ENCODE data around the gene GSG1L2.

Gene GSG1L2

DNA sequence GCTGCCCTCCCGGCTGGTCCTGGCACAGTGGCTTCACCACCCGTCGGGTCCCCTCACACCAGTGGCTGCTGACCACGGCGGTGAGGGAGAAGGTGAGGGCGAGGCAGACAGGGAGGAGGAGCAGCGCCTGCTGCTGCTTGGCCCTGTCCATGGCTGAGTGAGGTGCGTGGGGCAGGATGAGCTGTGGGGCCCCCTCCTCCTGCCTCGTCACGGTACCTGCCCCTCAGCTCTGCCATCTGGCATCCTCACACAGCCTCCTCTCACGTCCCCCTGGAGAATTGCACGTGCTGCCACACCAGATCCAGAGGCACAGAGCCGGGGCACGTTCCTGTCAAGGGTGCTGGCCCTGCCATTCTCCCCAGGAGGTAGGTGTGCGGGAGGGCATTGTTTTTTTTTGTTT, at the start of gene GSG1L2:
Gene GSG1L2, minus strand, starts transcription at position 159 of the 400 bp plus-strand sequence. Its CDS starts 8 bp downstream, at position 151.
- DNase-seq (ENCODE audit: low read depth in 2 of 2, low spot score in 1 of 2), result no peak

DNA sequence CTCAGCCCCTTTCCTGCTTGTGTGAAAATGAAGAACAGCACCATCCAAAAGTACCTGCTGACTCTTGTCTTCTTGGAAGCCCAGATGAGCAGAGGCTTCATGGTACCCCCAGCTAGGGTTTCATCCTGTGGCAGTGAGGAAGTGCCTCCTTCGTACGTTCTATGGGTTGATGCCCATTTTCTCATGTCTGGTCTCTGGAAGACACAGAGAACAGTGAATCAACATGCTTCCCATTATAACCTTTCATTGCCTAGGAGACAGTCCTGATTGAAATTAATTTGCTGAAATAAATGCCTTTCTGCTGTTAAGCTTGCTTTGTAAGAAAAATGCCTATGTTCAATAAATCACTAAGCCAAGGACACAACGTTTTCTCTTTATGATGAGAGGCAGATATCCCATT, 46.7 kb upstream of the GSG1L2 start:
- no peak for DNase-seq (ENCODE audit: low read depth in 2 of 2, low spot score in 1 of 2)

- DNase-seq (ENCODE audit: low read depth in 2 of 2, low spot score in 1 of 2), result no peak
Measured at GRCh38 chr17:9865586-9865985, 43.7 kb upstream of the GSG1L2 start.

DNA sequence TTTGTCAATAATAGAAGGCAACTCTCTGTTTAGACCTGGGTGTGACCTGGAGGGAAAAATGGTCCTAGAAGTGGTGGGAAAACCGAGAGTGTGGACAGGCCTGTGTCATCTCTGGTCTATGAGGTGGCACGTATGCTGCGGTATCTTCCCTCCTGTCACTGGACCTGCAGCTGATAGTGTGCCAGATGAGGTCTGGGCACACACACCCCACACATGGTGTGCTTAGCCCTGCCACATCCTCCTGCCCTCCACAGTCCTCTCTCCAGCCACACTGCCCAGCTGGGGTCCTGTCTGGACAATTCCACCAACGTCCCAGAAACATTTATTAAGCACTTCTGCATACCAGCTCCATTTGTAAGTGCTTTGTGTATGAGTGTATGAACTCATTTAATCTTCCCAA, 41.1 kb upstream of the GSG1L2 start:
- DNase-seq (ENCODE audit: low read depth in 2 of 2, low spot score in 1 of 2), result no peak

DNA sequence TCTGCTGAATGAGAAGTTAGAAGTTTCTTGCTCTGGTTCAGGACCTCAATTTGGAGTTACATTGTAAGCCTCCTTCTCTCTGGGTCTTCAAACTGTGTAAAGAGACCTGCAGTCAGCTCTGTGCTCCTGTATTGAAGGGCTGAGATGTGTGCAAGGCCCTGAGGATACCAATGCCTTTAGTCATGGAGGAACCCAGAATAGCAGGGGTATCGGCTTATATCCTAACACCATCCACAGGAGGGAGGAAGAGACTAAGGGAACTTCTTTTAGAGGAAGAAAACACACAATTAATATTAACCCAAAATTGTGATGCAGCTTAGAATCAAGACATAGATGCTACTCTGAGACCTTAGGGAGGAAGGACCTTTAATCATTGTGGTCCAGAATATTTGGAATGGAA, 40.3 kb upstream of the GSG1L2 start:
- no peak for DNase-seq (ENCODE audit: low read depth in 2 of 2, low spot score in 1 of 2)

- DNase-seq (ENCODE audit: low read depth in 2 of 2, low spot score in 1 of 2), result no peak
Measured at GRCh38 chr17:9860851-9861250, 39.0 kb upstream of the GSG1L2 start.

- DNase-seq (ENCODE audit: low read depth in 2 of 2, low spot score in 1 of 2), result no peak
Measured at GRCh38 chr17:9859781-9860180, 37.9 kb upstream of the GSG1L2 start.

DNA sequence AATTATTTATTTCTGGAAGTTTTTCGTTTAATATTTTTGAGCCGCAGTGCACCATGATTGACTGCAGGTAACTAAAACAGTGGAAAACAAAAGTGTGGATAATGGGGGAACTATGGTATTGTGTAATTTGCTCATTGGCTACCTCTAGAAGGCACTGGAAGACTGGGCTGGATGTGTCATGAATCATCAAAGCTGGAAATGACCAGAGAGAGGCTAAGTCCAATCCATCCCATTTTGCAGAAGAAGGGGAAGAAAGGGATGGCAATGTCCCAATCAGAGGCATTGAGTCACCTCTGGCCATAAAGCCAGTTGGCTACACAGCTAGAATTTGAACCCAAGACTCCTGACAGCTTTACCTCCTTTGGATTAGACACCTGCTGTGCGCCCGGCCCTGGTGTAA, 33.2 kb upstream of the GSG1L2 start:
- DNase-seq (ENCODE audit: low read depth in 2 of 2, low spot score in 1 of 2), result no peak

DNA sequence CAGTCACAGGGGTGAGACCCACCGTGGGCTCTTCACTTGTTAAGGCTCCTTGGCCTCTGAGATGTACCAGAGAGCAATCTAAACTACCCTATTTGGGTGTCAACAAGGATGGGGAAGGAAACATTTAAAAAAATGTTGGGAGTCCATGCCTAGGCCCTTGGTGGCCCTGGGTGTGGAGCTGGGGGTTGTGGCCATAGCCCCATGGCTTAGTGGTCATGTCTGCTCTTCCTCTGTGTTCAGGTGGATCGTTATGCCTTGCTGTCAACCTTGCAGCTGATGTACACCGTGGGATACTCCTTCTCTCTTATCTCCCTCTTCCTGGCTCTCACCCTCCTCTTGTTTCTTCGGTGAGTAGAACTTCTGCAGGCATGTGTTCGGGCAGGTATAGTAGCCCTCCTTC, 32.4 kb upstream of the GSG1L2 start:
- DNase-seq (ENCODE audit: low read depth in 2 of 2, low spot score in 1 of 2), result no peak

- no peak for DNase-seq (ENCODE audit: low read depth in 2 of 2, low spot score in 1 of 2)
Measured at GRCh38 chr17:9850151-9850550, 28.3 kb upstream of the GSG1L2 start.

DNA sequence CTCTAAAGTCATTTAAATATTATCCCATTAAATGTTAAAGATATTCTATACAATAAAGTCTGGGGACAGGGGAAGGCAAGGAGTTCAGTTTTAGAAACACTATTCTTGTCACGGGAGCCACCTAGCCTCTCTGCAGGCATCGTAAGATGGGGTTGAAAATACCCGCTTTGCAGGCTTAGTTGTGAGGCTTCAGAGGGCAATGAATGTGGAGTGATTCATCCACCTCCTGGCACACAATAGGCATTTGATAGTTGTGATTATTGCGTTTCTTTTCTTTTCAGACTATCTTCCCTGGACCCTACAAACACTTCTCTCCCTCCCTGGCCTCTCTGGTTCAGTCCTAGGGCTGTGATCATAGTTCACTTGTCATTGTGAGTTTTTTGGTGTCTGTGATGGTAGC, 23.4 kb upstream of the GSG1L2 start:
- no peak for DNase-seq (ENCODE audit: low read depth in 2 of 2, low spot score in 1 of 2)

DNA sequence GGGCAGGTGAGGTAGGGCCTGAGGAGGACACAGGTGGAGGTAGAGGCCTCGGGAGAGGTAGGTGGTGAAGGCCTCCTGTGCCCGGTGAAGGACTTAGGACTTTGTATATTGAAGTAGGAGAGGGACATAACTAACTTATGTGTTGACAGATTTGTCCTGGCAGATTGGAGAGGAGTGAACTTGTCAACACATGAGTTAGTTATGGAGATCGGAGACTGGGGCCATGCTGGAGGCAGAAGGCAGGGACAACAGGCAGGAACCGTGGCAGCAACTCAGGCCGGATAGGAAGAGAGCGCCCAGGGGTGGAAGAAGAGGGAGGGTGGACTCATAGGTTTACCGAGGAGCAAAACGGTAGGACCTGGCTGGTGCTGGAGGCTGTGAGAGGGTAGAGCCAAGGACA, 22.3 kb upstream of the GSG1L2 start:
- no peak for DNase-seq (ENCODE audit: low read depth in 2 of 2, low spot score in 1 of 2)

DNA sequence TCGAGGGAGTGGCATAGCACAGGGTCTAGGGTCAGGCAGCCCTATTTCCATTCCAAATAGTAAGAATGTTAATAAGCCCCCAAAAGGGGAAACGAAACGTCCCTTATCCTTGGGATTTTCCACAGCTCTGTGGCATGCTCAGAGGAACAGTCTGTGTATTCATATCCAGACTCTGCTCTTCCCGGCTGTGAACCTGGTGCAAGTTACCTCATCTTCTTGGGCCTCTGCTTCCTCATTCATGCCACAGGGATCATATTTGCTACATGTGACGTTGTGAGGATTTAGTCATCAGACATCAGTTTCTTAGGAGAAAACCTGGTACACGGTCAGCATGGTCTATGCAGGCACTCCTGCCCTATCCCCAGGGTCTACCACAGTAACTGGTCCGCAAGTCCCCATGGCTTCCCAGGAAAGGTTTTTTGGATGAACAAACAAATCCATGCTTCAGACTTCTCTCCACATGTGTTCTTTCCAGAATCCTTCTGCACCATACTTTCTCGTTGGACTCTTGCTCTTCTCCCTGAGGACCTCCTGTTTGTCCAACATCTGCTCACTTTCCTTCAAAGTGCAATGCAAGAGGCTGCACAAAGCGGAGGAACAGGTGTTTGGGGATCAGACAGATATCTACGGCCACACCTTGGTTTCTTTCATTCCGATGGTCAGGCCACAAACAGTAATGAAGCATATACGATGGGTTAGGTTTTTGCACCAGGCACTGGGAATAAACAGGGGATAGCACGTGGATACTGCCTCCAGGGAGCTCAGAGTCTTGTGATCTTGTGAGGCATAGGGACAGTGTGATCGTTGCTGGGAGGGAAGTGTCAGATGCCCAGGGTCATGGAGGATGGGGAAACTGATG, 21.5 kb upstream of the GSG1L2 start:
- DNase-seq (ENCODE audit: low read depth in 2 of 2, low spot score in 1 of 2), result no peak

DNA sequence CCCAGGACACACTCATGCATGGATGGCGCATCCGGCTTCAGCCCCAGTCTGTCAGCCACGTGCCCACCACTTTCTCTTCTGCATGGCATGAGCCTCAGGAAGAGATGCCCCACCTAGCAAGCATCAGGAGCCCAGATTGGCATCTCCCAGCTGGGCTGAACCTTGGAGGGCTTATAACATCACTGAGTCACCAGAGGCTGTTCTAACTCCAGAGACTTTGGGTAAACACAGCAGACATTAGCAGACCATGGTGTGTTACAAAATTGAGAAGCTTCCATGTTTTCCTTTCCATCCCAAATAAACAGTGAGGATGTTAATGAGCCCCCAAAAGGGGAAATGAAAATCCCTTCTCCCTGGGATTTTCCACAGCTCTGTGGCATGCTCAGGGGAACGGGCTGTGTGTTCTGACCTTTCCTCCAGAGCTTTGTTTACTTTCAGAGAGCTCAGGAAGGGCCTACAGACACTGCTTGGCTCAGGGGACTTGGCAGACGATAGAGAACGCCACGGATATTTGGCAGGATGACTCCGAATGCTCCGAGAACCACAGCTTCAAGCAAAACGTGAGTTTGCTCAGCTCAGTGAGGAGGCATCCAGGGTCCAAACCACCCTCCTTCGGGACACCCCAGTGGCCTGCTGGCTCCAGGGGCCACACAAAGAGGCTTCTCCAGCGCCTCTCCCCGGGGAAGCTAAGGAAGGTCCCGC, 20.3 kb upstream of the GSG1L2 start:
- no peak for DNase-seq (ENCODE audit: low read depth in 2 of 2, low spot score in 1 of 2)

GRCh38 chr17:9839433-9839832, 17.6 kb upstream of the GSG1L2 start:
- DNase-seq (ENCODE audit: low read depth in 2 of 2, low spot score in 1 of 2), result no peak

DNA sequence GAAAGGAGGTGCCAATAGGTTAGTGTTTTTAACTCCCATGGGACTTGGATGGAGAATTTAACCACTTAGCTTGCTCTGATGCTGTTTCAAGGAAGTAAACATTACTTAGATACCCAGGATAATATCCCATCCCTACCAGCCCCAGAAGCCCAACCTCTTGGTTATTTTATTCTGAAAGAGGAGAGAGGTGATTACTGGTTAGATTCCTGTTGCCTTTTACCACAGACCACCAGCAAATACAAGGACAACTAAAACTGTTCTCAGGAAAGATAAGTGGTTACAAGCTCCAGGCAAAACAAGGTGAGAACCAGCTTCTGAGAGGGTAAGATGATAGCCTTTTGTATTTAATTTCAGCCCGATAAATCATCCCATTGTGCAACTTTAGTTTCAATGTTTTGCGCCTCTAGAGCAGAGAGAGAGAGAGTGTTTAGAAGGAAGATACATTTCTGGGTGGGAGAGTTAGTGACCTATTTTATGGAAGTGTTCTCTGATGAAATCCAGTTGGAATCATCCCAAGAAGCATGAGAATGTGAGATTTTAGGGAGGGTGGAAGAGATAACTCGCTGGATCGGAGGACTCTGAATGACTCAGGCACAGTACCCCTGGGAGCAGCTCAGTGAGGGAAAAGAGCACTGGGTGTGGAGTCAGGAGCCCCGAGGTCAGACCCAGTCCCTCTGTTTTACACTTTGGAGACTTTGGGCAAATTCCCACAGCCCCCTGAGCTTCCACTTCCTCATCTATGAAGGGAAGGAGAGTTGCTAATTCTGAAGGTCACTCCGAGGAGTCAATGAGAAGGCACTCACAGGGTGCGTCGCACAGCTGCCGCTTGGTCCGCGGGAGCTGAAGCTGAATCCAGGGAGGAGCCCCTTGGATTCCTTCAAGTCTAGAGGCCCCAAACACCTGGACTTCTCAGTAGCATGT, 15.9 kb upstream of the GSG1L2 start:
- no peak for DNase-seq (ENCODE audit: low read depth in 2 of 2, low spot score in 1 of 2)

- DNase-seq (ENCODE audit: low read depth in 2 of 2, low spot score in 1 of 2), result no peak
Measured at GRCh38 chr17:9833922-9834321, 12.0 kb upstream of the GSG1L2 start.

GRCh38 chr17:9830711-9831110, 8.8 kb upstream of the GSG1L2 start:
- DNase-seq (ENCODE audit: low read depth in 2 of 2, low spot score in 1 of 2), result no peak

DNA sequence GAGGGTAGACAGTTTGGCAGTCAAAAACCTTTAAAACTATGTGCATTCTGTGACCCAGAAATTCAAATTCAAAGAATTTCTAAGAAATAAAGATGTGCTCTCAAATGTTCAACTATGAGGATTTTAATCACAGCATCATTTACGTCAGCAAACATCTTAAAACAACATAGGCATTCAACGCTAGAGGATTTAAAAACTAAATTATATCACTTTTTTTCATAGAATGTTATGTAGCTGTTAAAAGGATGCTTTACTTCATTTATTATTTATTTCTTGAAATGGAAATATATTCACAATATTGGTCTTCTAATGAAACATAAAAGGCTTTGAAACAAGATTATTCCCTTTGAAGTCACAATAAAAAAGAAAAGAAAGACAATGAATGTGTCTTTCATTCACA, 7.5 kb upstream of the GSG1L2 start:
- DNase-seq (ENCODE audit: low read depth in 2 of 2, low spot score in 1 of 2), result no peak

DNA sequence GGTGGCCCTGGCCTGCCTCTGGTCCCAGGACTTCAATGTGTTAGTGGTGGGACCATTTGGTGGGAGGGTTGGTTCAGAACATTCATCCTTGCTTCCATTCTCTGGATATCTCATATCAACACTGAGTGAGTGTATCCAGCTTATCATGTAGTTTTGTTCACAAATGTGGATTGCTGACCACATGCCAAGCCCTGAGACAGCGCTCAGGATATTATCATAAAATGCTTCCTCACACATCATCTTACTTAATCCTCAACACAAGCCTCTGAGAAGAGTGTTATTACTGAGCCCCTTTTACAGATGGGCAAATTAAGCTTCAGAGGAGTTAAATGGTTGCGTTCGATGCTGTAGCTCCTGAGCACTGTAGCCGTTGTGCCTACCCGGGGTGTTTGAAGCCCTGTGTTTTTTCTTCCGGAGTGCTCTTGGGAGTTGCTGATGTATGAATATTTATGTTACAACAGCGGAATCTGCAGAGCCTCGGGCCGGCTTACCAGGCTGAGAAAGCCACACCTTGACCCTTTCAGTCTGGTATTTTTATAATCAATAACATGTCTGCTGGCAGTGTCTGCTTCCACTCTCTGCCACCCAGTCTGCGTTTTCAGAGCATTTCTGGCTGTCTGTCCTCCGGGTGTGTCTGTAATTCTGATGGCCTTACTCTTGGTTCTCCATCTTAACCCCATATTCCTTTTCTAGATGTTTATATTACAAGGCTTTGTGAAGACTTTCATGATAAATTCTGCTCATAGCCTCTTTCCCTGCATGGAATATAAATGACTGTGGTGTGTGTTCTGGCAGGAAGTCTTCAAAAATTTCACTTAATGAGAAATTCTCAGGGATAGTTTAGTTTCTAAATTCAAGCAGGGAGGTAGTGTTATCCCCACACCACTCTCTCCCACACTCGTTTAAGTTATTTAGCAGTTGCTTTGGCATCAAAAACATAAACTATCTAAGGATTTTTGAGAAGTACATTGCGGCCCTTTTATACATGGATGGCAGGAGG, 6.7 kb upstream of the GSG1L2 start:
- DNase-seq (ENCODE audit: low read depth in 2 of 2, low spot score in 1 of 2), result no peak
